ENCODE measurements around the gene KRT37. TPM values are rescaled to one million over a fixed set of nuclear protein-coding genes. Genes with fewer than 3 reads are reported as not detected.
"Not testable (repeated sequence)": the region's sequence is repeated elsewhere in the genome, so short reads cannot be mapped to it uniquely, and the experiment has no call there.

KRT37 gene
- total RNA-seq, 2 experiments from 2014 or later, result not detected

GRCh38 chr17:41383690-41384089 is 40.7 kb downstream of the KRT37 start:
- DNase-seq, result no peak
- no peaks in the 10 kb centered on the region for H3K27me3 Mint-ChIP-seq
- CTCF ChIA-PET, result no interaction called here

DNA sequence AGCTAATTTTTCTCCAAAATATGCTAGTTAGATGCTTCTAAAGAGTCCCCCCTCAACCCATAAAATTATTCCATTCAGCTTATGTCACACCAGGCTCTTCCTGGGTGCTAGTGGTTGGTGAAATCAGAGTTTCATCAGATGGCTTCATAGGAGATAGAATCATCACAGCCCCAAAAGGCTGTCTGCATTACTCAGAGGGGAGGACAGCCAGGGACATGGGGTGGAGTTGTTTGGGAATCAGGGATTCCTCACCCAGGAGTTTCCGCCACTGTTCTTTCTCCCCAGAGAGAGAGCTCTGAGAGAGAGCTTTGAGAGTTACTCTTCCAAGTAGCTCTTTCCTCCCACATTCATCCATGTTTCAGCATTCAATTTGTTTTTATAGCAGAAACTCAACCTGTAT is 42.0 kb downstream of the KRT37 start:
- intact Hi-C loops (cut with micrococcal nuclease), result no loop called here
- Mint-ChIP-seq H3K36me3 (peaks cover 7% of the 10 kb centered on the region), H3K27ac (no peak overlapping the region), H3K4me3 (no peak overlapping the region), H3K27me3 (no peaks in the 10 kb centered on the region), H3K4me1 (ENCODE audit: low read depth) (peaks cover 6% of the 10 kb centered on the region), H3K9me3 (peaks cover 12% of the 10 kb centered on the region)
- DNase-seq, result no peak
- POLR2A ChIA-PET, result no interaction called here
- CTCF ChIA-PET, result interaction anchor here (1.1 kb wide), 1 partner anchor 167 kb away, joined by 3 read pairs; no protein-coding TSS in a partner anchor

More at GRCh38 chr17:41383690-41384089, 40.7 kb downstream of the KRT37 start:
- Mint-ChIP-seq H3K27ac (no peak overlapping the region), H3K36me3 (peaks cover 8% of the 10 kb centered on the region), H3K4me3 (no peak overlapping the region), H3K4me1 (ENCODE audit: low read depth) (no peaks in the 10 kb centered on the region), H3K9me3 (peaks cover 13% of the 10 kb centered on the region)
- POLR2A ChIA-PET, result no interaction called here
- intact Hi-C loops (cut with micrococcal nuclease), result no loop called here

DNA sequence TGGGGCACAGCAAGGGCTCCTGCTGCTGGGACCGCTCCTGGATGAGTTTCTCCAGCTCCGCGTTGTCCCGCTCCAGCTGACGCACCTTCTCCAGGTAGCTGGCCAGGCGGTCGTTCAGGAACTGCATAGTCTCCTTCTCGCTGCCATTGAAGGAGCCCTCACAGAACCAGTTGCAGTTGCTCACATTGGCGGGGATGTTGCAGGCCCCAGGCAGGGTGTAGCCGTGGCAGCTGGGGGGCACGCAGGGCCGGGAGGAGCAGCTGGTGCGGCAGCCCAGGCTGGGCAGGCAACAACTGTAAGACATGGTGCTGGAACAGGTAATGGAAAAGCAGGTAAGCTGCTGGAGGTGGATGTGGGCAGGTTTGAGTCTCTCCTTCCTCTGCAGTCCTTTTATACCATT is 42.4 kb downstream of the KRT37 start, which contains the start of gene KRT34:
TSS of gene KRT34 (minus strand) at position 364 of the 400 bp plus-strand sequence. CDS start at position 304, 60 bp downstream.
- DNase-seq; H3K4me1 Mint-ChIP-seq (ENCODE audit: low read depth); H3K4me3 Mint-ChIP-seq; H3K27me3 Mint-ChIP-seq; H3K36me3 Mint-ChIP-seq; H3K27ac Mint-ChIP-seq; POLR2A ChIA-PET; intact Hi-C loops (cut with micrococcal nuclease): not testable (repeated sequence)
- CTCF ChIA-PET, result interaction anchor here (1.1 kb wide), 1 partner anchor 167 kb away, joined by 3 read pairs; no protein-coding TSS in a partner anchor
- H3K9me3 Mint-ChIP-seq, result peaks cover 10% of the 10 kb centered on the region

- H3K36me3 Mint-ChIP-seq; intact Hi-C loops (cut with micrococcal nuclease); CTCF ChIA-PET; H3K4me1 Mint-ChIP-seq (ENCODE audit: low read depth); H3K27ac Mint-ChIP-seq; H3K9me3 Mint-ChIP-seq; DNase-seq; H3K27me3 Mint-ChIP-seq; H3K4me3 Mint-ChIP-seq; POLR2A ChIA-PET: not testable (repeated sequence)
Observed at GRCh38 chr17:41380091-41380490, 44.3 kb downstream of the KRT37 start.

DNA sequence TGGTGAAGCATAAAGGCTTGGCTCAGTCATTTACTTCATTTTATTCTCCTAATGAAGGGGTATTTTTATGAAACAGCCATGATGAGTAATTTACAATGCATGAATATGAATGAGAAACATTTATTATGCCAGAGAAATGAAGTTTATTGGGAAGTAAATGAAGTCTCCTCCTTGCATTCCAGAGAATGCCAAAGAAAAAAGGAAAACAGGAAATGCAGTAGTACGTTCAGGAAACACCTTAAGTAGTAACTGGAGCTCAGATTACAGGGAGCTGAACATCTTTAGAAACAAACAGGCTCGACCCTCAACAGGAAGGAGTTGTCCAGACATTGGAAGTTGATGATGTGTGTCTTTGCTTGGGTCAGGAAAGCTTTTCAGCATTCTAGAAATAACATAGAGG is 46.8 kb downstream of the KRT37 start:
- ChIA-PET POLR2A (no interaction called here), CTCF (no interaction called here)
- Mint-ChIP-seq H3K4me3 (no peak overlapping the region), H3K36me3 (peaks cover 1% of the 10 kb centered on the region), H3K27ac (no peak overlapping the region), H3K9me3 (peaks cover 11% of the 10 kb centered on the region), H3K27me3 (no peaks in the 10 kb centered on the region), H3K4me1 (ENCODE audit: low read depth) (peaks cover 6% of the 10 kb centered on the region)
- DNase-seq, result no peak
- intact Hi-C loops (cut with micrococcal nuclease), result no loop called here

Other genes with a start within 250 kb of the KRT37 start
- gene KRTAP4-2, start 246.4 kb downstream of the KRT37 start, total RNA-seq, result not detected
- not detected for gene KRTAP4-1, start 239.7 kb downstream of the KRT37 start, total RNA-seq
- not detected for gene KRTAP9-1, start 234.7 kb downstream of the KRT37 start, total RNA-seq
- gene KRTAP9-2, start 197.9 kb downstream of the KRT37 start, total RNA-seq, result not detected
- not detected for gene KRTAP9-3, start 192.1 kb downstream of the KRT37 start, total RNA-seq
- gene KRTAP9-8, start 186.6 kb downstream of the KRT37 start, total RNA-seq, result not detected
- gene KRTAP9-4, start 174.9 kb downstream of the KRT37 start, total RNA-seq, result not detected
- gene KRTAP9-9, start 169.2 kb downstream of the KRT37 start, total RNA-seq, result not detected
- gene KRTAP9-6, start 159.2 kb downstream of the KRT37 start, total RNA-seq, result not detected
- gene KRTAP9-7, start 148.9 kb downstream of the KRT37 start, total RNA-seq, result not detected
- not detected for gene KRTAP29-1, start 121.7 kb downstream of the KRT37 start, total RNA-seq
- gene KRTAP16-1, start 115.3 kb downstream of the KRT37 start, total RNA-seq, result not detected
- gene KRTAP17-1, start 108.9 kb downstream of the KRT37 start, total RNA-seq, result not detected
- not detected for gene KRT33A, start 73.8 kb downstream of the KRT37 start, total RNA-seq
- not detected for gene KRT33B, start 54.8 kb downstream of the KRT37 start, total RNA-seq
- not detected for gene KRT34, start 42.3 kb downstream of the KRT37 start, total RNA-seq
- gene KRT31, start 27.0 kb downstream of the KRT37 start, total RNA-seq, result not detected
- not detected for gene KRT38, start 16.4 kb upstream of the KRT37 start, total RNA-seq
- not detected for gene KRT32, start 42.8 kb upstream of the KRT37 start, total RNA-seq
- gene KRT35, start 56.6 kb upstream of the KRT37 start, total RNA-seq, result not detected
- gene KRT36, start 65.3 kb upstream of the KRT37 start, total RNA-seq, result not detected
- not detected for gene KRT13, start 81.0 kb upstream of the KRT37 start, total RNA-seq
- gene KRT15, start 94.3 kb upstream of the KRT37 start, total RNA-seq, result not detected
- gene KRT19, start 103.7 kb upstream of the KRT37 start, total RNA-seq, result not detected
- gene KRT9, start 147.5 kb upstream of the KRT37 start, total RNA-seq, result not detected
- not detected for gene KRT14, start 162.3 kb upstream of the KRT37 start, total RNA-seq
- not detected for gene KRT16, start 188.2 kb upstream of the KRT37 start, total RNA-seq
- not detected for gene KRT17, start 200.0 kb upstream of the KRT37 start, total RNA-seq